HG03103 (cell line): ENCODE results near the gene FAM236A.
"Not testable (repeated sequence)": the region's sequence is repeated elsewhere in the genome, so short reads cannot be mapped to it uniquely, and the experiment has no call there.

Source experiments
- ATAC-seq: cut with Tn5 transposase; IDR thresholded peaks from one replicate; pipeline ENCODE4 v1.9.1; 2021; ENCODE audit warnings: low read depth; ENCODE audit not compliant: unreplicated experiment

The FAM236A gene

DNA sequence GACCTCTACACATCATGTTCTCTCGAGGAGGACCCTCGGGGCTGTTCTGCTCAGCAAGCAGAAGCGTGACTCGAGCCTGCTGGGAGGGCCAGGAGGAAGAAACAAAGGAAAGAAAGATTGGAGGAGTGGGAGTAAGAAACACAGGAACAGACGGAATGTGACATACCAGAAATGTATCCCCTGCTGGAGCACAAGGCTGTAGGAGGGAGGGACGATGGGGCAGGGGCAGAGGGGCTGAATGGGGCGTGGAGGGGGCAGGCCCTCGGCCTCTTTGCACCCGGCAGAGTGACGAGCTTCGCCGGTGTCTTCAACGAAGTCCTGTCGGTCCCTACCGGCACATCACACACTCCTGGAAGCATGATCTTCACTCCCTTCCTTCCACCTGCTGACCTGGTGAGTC is at the start of gene FAM236A:
TSS of gene FAM236A (plus strand) at position 301 of the 400 bp plus-strand sequence. CDS start at position 358, 57 bp downstream.
- ATAC-seq, result not testable (repeated sequence)

DNA sequence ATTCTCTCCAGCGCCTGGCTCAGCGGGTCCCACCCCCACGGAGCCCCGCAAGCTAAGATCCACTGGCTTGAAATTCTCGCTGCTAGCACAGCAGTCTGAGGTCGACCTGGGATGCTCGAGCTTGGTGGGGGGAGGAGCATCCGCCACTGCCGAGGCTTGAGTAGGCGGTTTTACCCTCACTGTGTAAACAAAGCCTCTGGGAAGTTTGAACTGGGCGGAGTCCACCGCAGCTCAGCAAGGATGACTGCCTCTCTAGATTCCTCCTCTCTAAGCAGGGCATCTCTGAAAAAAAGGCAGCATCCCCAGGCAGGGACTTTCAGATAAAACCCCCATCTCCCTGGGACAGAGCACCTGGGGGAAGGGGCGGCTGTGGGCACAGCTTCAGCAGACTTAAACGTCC is 48.3 kb upstream of the FAM236A start:
- not testable (repeated sequence) for ATAC-seq

DNA sequence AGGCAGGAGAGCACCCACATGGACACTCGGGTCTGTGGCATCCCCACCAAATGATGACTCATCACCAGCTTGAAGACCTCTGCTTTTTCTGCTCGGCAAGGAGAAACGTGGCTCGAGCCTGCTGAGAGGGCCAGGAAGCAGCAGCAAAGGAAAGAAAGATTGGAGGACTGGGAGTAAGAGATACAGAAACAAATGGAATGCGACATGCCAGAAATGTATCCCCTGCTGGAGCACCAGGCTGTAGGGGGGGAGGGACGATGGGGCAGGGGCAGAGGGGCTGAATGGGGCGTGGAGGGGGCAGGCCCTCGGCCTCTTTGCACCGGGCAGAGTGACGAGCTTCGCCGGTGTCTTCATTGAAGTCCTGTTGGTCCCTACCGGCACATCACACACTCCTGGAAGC is 25.7 kb upstream of the FAM236A start, which contains the start of gene FAM236C:
TSS of gene FAM236C (plus strand) at position 301 of the 400 bp plus-strand sequence. CDS start 100 bp downstream, outside the sequence.
- not testable (repeated sequence) for ATAC-seq

DNA sequence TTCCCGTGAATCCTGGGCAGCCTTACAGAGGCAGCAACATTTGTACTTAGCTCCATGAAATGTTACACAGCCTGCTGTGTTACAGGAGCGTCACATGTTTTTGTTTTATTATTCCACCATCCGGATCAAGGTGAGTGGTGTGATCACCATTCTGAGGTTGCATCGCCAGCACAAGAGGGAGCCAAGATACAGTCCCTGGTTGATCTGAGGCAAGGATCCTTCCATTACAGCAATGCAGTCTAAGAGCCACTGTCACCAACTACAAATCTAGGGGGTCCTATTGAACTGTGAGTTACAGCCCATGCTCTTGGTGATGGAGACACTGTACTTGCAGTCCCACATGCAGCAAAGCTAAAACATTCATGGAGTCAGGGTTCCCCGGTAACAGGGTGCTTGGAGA is 21.9 kb upstream of the FAM236A start:
- ATAC-seq, result not testable (repeated sequence)

DNA sequence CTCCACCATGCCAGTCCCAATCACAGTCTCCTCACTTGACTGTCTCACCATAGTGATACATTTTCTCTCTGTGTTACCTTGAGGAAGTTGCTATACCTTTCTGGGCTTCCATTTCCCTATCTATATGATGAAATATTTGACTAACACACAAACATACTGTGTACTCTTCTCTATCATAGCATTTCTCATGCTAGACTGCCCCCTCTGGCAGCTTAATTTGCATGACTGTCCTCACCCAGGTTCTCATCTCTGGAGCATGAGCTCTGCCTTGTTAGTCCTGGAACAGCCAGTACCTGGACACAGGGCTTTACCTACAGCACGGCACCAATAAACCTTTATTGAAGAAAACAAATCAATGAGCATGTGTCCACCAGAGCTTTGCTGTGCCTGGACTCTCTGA is 5.7 kb upstream of the FAM236A start:
- not testable (repeated sequence) for ATAC-seq

DNA sequence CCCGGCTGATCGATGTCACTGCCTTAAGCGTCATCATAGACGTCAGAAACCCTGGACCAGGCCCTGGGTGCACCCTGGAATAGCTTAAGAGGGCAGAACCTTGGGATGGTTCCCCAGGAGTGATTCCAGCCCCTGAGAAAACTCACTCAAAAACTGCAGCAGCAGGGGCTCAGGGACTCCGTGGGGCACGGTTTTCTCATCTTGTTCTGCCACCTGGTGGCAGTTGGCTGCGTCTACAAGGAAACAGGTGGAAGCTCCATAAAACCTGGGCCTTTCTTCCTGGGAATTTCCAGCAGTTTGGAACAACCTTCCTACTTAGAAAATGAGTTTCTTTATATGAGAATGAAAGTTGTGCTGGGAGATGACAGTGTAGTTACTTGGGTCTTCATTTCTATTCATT is 1.6 kb upstream of the FAM236A start:
- ATAC-seq, result not testable (repeated sequence)

DNA sequence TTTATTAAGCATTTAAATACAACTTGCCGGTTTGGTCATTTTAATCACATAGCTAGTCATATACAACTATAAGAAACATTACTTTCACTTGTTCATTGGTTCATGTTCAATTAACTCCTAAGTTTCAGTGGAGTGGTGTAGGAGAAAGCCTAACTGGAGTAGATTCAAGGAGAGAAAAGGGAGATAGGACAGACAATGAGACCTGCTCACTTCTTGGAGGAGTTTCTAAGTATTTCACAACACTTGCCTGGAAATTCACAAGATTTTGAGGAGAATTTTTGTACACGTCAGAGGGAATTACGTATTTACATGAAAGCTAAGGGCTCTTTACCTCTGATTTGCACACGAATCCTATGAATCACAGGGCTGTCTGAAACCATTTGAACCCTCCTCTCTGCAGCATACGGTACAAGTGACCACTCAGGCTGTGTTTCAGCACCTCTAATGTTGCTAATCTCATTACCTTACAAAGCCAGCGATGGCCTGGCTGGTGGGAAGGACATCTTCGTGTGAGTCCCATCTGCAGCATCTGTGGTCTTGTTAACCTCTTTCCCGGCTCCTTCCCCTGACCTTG is 1.0 kb upstream of the FAM236A start:
- ATAC-seq, result not testable (repeated sequence)

DNA sequence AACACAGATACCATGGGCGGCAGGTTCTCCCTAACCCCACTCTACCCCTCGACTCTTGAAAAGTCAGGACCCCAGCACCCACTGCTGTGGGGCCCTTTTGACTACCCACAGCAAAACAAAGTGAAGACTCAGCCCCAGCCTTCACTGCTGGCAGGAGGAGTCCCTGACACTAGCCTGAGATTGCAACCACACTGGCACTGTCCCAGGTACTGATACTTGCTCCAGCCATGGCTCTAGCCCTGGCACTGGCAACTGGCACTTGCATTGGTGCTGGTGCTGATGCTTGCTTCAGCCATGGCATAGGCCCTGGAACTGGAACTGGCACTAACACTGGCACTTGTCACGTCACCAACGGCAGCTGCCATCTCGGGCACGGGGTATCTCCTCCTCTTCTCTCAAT is 4.3 kb downstream of the FAM236A start:
- ATAC-seq, result not testable (repeated sequence)

DNA sequence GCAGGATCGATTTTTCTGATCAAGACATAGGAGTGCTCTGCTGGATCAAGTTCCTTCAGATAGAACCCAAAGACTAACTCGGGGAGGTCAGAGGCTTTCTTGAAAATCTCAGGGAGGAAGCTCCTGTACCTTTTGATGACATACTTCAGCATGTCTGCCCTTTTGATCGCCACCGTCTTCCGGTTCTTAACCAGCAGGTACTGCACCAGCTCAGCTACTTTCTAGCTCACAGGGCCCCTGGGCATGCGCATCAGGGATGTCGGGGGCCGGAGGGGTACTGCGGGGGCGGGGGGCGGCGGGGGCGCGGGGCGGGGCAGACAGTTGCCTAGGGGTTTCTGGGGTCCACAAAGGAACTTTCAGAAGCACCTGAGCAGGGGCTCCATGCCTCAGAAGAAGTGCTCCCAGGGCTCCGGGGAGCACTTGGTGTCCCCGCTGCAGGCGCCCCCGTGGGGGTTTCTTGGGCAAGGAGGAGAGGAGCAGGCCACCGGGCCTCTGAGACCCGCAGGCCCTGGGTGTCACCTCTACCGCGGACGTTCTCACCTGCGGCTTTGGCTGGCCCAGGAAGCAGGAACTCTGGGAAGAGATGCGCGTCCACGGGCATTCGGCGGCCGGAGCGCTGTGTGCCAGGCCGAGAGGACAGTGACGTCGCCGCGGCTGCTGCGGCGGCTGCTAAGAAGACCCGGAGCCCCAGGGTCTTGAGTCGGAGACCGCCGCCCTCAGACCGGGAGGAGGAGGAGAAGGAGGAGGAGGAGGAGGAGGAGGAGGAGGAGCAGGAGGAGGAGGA is 5.2 kb downstream of the FAM236A start:
- peak; percentile 70 for ATAC-seq

DNA sequence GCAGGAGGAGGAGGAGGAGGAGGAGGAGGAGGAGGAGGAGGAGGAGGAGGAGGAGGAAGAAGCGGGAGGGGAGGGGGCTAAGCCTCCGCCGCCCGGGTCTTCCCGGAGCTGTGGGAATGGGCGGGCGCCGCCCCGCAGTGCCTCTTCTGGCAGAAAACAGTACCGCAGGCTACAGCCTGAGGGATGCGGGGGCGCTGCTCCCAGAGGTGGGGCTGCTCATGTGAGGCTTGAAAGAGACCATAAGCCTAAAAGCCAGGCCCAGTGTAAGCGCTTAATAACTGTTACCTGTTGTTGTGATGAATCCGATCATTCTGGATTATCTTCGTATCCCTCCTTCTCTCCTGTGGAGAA is 5.8 kb downstream of the FAM236A start, which contains the start of gene DMRTC1:
TSS of gene DMRTC1 (minus strand) at position 19 of the 351 bp plus-strand sequence. CDS start 68,143 bp downstream, outside the sequence.
- ATAC-seq, result peak; percentile 88

DNA sequence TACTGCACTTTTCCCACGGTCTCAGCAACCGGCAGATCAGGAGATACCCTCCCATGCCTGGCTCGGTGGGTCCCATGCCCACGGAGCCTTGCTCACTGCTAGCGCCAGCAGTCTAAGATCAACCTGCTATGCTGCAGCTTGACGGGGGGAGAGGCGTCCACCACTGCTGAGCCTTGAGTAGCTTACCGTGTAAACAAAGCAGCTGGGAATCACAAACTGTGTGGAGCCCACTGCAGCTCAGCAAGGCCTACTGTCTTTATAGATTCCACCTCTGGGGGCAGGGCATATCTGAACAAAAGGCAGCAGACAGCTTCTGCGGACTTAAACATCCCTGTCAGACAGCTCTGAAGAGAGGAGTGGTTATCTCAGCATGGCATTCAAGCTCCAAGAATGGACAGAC is 22.0 kb downstream of the FAM236A start:
- ATAC-seq, result not testable (repeated sequence)

DNA sequence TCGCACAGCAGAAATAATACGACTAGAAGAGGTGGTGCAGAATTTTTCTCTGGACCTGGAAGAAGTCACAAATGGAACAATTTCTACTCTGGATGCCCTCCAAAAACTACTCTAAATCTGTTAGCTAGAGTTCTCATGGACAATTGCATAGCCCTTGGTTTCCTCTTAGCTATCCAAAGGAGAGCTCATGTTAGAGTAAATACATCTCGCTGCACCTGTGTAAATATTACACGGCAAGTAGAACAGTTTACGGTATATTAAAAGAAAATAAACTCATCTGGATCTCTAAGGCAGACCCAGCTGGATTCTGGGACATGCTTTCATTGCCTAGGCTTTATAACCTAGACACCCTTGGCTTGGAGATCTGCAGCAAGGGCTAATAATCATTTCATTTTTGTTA is 33.9 kb downstream of the FAM236A start:
- not testable (repeated sequence) for ATAC-seq

DNA sequence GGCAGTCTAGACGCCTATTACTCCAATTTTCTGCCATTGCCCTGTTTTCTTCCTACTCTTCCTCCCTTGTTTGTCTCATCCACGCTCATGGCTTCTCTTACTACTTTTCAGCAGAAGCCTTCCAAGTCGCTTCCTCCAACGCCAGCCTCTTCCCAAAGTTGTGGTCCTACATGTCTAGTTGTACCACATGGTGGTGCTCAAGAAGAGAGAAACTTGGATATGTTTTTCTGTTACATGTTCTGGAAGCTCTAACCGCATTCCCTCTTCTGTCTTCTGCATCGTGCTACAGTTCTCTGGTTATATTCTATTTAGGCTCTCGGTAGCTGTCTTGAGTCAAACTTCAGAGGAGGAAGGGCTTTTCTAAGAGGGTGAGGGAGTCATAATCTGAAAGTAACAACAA is 36.9 kb downstream of the FAM236A start:
- ATAC-seq, result not testable (repeated sequence)

DNA sequence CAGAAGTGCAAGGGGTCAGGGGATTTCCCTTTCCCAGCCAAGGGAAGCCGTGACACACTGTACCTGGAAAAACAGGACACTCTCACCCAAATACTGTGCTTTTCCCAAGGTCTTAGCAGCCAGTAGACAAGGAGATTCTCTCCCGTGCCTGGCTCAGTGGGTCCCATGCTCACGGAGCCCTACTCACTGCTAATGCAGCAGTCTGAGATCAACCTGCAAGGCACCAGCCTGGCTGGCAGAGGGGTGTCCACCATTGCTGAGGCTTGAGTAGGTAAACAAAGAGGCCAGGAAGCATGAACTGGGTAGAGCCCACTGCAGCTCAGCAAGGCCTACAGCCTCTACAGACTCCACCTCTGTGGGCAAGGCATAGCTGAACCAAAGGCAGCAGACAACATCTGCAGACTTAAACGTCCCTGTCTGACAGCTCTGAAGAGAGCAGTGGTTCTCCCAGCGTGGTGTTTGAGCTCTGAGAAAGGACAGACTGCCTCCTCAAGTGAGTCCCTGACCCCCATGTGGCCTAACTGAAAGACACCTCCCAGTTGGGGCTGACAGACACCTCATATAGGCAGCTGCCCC is 43.0 kb downstream of the FAM236A start:
- ATAC-seq, result not testable (repeated sequence)
